Measurements from ENCODE around the gene GRIP1.

Gene GRIP1

GRCh38 chr12:66640691-66641460, 38.0 kb downstream of the GRIP1 start:
- no peak for DNase-seq (ENCODE audit: low spot score)

DNA sequence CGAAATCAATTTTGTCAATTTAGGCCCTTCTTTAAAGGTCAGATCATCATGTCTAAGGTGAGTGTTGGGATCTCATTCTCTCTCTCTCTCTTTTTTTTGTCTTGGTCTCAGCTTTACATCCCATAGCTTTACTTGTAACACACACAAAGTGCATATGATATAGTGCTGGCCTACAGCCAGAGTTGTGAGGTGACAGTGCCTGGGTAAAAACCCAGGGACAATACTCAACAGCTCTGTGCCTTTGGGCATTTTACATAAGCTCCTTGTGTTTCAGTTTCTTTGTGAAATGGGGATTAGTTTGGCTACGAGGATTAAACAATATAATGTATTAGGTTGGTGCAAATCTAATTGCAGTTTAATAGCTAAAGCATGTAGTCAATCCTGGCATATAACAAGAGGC, 40.2 kb downstream of the GRIP1 start:
- no peak for DNase-seq (ENCODE audit: low spot score)

GRCh38 chr12:66637699-66638301, 41.1 kb downstream of the GRIP1 start:
- no peak for DNase-seq (ENCODE audit: low spot score)

GRCh38 chr12:66636771-66637170, 42.1 kb downstream of the GRIP1 start:
- no peak for DNase-seq (ENCODE audit: low spot score)

DNA sequence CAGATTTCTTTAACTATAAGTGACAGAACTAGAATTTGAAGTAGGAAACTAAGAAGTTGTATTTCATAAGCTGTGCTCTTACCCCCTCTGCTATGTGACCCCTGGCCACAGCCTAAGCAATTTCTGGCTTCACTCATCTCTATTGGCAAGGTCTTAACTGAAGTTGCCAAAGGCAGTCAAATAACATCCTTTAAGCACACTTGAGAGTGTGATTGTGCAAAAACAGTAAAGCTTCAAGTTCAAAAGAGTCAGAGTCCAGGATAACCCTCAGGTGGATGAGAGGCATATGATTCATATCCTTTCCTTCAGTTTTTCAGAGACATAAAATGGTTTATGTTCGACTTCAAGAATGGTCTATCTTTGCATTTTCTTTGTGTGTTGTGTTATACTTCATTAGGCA, 45.2 kb downstream of the GRIP1 start:
- DNase-seq (ENCODE audit: low spot score), result no peak

- DNase-seq (ENCODE audit: low spot score), result no peak
Measured at GRCh38 chr12:66629138-66629870, 49.6 kb downstream of the GRIP1 start.

DNA sequence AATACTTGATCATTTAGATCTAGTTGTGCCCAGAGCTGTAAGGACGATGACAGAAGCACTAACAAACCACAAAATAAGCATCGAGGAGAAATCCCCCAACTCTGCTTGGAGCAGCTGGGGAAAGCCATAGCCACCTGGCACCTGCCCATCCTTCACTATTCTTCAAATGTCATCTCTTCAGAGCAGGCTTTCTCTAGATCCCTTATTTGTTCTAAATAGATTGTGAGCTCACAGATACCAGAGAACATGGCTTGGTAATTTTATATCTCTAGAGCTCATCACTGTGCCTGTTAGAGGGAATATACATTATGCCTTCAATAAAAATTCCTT, 50.9 kb downstream of the GRIP1 start:
- DNase-seq (ENCODE audit: low spot score), result no peak

- no peak for DNase-seq (ENCODE audit: low spot score)
Measured at GRCh38 chr12:66627270-66627987, 51.4 kb downstream of the GRIP1 start.

GRCh38 chr12:66624806-66625205, 54.1 kb downstream of the GRIP1 start:
- peak; percentile 52 for DNase-seq (ENCODE audit: low spot score)

DNA sequence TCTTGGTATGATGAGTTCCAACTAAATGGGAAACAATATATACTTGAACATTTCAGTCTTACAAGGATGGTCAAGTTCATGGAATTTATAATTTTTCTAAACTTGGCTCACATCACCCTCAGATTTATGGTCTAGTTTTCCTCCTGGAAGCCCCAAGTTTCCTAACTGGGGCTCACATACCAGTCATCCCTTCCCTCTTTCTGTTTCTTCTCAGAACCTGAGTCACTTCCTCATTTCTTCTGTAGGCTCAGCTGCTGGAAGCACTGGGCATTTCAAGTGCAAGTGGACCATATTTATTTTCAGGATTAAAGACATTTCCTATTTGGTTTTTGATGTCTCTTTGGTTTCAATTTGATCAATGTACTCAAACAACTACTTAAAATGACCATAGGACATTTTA, 55.4 kb downstream of the GRIP1 start:
- peak; percentile 42 for DNase-seq (ENCODE audit: low spot score)

DNA sequence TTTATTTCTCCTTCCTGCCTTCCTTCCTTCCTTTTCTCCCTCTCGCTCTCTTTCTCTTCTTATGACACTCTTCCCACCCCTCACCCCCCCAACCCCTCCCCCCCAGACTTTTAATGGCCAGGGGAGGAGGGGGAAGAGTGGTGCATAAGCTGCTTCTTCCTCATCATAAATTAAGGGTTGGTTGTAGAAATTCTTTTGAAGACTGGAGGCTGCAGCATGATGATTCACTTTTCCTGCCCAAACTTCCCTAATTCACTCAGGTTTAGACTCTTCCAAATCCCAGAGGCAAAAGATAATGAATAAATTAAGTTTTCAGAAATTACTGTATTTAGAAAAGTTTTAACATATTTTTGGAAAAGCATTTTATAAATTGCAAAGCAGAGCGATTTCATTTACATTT, 58.2 kb downstream of the GRIP1 start:
- DNase-seq (ENCODE audit: low spot score), result no peak

- no peak for DNase-seq (ENCODE audit: low spot score)
Measured at GRCh38 chr12:66620026-66620425, 58.9 kb downstream of the GRIP1 start.

- DNase-seq (ENCODE audit: low spot score), result peak; percentile 65
Measured at GRCh38 chr12:66617991-66618390, 60.9 kb downstream of the GRIP1 start.

GRCh38 chr12:66612090-66612775, 66.6 kb downstream of the GRIP1 start:
- DNase-seq (ENCODE audit: low spot score), result no peak

- no peak for DNase-seq (ENCODE audit: low spot score)
Measured at GRCh38 chr12:66607147-66607546, 71.7 kb downstream of the GRIP1 start.

GRCh38 chr12:66605293-66605692, 73.6 kb downstream of the GRIP1 start:
- DNase-seq (ENCODE audit: low spot score), result no peak

DNA sequence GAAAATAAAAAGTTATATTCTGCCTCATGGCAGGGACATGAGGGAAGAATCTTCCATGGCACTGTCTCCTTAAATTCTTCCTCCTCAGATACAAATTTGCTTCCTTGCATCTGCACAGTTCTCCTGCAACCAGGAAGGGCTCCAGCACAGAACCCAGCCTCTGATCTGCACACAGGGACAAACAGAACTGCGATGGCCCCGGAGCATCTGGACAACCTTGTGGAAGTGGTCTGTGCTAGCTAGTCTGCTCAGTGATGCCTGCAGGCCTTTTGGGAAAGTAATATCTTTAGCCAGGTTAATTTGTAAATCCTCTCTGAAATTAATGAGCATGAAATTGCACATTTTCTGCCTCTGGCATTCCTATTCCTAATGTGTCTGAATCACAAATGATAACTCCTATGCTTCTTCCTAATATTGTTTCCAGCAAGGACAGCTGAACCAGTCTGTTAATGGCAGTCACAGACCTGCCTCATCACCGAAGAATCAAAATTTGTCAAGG, 74.8 kb downstream of the GRIP1 start:
- DNase-seq (ENCODE audit: low spot score), result no peak

GRCh38 chr12:66603461-66603860, 75.4 kb downstream of the GRIP1 start:
- DNase-seq (ENCODE audit: low spot score), result no peak

- DNase-seq (ENCODE audit: low spot score), result peak; percentile 45
Measured at GRCh38 chr12:66602483-66603143, 76.3 kb downstream of the GRIP1 start.

- no peak for DNase-seq (ENCODE audit: low spot score)
Measured at GRCh38 chr12:66600903-66601302, 78.0 kb downstream of the GRIP1 start.

DNA sequence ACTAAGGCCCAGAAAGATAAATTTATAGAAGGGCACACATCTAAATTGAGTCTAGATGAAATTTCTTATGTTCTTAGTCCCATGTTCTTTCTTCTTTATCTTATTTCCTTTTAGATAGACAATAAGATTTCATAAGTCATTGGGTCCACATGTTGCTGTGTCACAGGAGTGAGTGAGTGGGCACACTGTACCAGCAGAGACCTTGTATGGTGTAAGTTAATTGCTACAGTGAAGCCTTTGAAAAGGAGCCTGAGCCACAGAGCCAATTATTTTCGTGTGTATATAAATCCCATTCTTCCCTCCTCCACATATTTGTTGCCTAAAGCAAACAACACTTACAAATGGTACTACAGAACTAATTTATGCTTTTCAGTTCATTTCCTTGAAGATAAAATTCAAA, 79.1 kb downstream of the GRIP1 start:
- no peak for DNase-seq (ENCODE audit: low spot score)

All from NAMALWA (cell line).